Panc1 (cell line): ENCODE measurements around the gene TFAP2D.

ENCODE experiments used
- CTCF ChIP-seq: fragments of 450-650 bp; IDR thresholded peaks from 2 replicates; pipeline ENCODE4 v1.5.1; 2017; ENCODE audit warnings: mild to moderate bottlenecking
- POLR2AphosphoS5 ChIP-seq: IDR thresholded peaks from 2 replicates; pipeline ENCODE4 v1.6.1; 2012; ENCODE audit warnings: mild to moderate bottlenecking, low read depth, low read length, moderate library complexity
- REST ChIP-seq, 2 experiments: IDR thresholded peaks; 2 replicates each; pipeline ENCODE4 v1.6.1; 2011 to 2012; ENCODE audit warnings: low read depth in 2 of 2, control low read depth in 1 of 2, low read length in 1 of 2, mild to moderate bottlenecking in 1 of 2, moderate library complexity in 1 of 2; ENCODE audit not compliant: insufficient read depth in 1 of 2
- TCF7L2 ChIP-seq: IDR thresholded peaks from 2 replicates; pipeline ENCODE4 v1.6.1; 2011; ENCODE audit warnings: mild to moderate bottlenecking, low read depth, low read length, inconsistent platforms

- no peak for TF ChIP-seq CTCF
- TF ChIP-seq TCF7L2: no peak
- no peak for TF ChIP-seq POLR2AphosphoS5
- TF ChIP-seq REST (IDR thresholded peaks at IDR 0.05; ENCODE audit: insufficient read depth in 1 of 2, low read depth in 2 of 2, low read length in 1 of 2): no peak
Measured at GRCh38 chr6:50818673-50819072, 105.3 kb downstream of the TFAP2D start, which contains the start of gene TFAP2B.
